ENCODE measurements around the gene HS6ST3. TPM values are rescaled to one million over a fixed set of nuclear protein-coding genes. Genes with fewer than 3 reads are reported as not detected.

The HS6ST3 gene
- total RNA-seq, 1 donor from 2014 or later: not detected

DNA sequence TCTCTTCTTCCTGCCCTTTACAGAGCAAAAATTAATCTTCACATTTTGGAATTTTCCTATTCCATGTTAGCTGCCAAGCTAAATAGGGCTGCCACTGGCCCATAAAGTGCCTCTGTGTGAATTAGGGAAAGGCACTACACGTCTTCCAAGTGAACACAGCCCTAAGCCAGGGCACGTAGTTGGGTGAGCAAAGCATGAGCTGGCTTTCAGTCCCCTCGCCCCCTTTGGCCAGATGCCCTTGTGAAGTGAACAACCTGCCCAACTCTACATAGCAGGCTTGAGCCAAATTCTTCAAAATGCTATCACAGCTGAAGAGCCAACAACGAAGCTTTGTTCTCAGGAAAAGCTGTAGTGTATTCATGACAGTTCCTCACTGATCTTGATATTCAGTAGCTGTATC lies 691.2 kb downstream of the HS6ST3 start:
- DNase-seq (ENCODE audit: low read depth): no peak

DNA sequence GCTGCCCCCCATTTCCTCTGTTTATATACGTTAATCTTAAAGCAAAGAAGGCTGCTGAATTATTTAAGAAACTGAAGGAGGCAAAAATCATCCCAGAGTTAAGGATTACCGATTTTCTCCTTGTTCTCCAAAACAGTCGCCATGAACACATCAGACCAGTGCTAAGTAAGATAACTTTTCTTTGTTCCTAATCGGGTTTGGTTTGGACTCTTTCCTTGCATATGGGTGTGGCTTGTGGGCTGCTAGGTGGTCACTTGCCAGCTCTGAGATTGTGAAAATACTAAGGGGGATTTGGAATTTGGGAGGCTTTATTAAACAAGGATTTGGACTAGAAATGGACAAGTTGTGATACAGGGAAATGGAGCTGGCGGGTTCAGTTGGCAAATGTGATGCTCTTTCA lies 692.3 kb downstream of the HS6ST3 start:
- DNase-seq (ENCODE audit: low read depth): no peak

DNA sequence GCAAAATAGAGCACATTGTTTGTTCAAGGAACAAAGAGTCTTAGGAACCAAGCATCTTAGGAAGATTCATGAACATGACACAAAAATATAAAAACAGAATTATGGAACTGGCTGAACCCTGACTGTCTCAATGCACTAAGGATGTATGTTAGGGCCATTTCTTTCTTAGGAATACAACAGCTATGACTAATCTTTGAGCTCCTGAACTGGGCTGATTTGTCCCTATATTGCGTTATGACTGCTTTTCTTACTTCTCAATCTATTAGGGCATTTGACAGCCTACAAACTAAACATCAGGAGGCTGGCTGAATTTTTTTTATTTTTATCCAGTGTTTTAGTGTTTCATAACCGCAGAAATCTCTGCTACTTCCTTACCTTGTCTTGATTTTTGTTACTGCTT lies 693.1 kb downstream of the HS6ST3 start:
- DNase-seq (ENCODE audit: low read depth): no peak

DNA sequence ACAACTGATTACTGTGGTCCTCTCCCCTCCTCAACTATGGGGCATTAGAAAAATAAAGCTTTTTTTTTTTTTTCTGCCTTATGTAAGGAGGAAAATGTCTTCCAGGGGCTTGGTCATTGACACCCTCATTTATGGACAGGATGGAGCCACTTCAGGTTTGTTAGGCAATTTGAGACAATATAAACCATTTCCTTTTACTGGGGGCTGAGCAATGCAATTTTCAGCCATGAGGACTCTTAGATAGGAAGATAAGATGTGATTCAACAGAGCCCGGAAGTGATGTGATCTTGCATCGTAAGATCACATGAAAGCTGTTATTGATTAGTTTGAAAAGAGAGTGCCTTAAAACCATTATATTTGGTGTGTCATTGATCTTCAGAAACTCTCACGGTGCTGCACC lies 693.6 kb downstream of the HS6ST3 start:
- DNase-seq (ENCODE audit: low read depth): no peak

DNA sequence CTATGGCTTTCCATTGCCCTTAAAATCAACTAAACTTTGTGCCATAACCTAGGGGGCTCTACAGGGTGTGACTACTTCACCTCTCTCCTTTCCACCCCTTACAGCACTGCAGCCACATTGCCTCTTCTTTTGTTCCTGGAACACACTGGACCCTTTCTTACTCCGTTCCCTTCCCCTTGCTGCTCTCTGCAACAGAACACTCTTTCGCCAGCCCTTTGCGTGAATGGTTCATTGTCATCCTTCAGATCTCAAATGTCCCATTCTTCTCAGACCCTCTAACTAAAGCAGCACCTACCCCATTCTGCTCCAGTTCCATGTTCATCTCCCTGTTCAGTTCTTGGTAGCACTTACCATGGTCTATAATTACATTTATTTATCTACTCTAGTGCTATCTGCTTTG lies 696.1 kb downstream of the HS6ST3 start:
- no peak for DNase-seq (ENCODE audit: low read depth)

DNA sequence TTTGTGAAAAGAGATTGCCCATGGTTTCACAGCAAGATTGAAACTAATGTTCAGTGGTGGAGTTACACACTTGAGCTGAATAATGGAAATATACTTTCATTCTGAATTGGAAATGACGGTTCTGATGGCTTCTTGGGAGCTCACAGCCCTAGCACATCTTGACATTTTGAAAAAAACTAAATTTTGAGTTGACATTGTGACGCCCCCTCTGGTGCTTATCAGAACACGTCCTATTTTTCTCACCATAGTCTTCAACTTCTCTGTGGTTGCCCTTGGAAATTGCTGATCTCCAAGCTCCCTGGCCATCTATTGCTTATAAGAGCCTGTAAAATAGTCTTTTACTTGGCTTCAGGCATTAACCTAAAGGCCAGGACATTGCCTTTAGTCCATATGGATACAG lies 702.3 kb downstream of the HS6ST3 start:
- no peak for DNase-seq (ENCODE audit: low read depth)

DNA sequence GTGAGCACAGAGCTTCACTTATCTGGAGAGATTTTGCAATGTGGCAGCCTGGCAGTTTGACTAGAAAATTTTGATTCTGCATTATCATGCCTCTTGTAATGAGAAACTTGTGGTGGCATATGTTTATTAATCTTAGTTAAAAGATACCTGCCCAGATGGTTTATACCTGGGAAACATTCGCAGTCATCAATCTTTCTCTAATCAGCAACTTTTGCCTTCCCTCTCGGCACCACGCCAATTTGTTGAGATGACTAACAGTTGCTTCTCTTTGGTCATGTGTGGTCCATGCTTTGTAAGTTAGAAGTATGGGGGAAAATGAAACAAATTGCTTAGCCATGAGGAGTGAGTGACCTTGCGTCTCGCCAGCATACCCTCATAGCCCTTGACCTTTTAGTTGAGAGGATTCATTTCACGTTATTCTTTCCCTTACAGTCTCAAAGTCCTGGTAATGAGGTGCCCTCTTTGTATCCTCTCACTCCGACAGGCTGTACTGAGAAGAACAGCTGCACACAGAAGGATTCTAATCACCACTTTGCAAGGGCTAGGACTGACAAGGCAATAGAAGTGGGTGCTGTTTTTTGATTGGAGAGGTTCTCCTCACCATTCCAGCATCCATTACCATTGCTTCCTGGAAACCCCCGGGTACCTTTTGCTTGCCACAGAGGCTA lies 703.0 kb downstream of the HS6ST3 start:
- peak; percentile 30 for DNase-seq (ENCODE audit: low read depth)

DNA sequence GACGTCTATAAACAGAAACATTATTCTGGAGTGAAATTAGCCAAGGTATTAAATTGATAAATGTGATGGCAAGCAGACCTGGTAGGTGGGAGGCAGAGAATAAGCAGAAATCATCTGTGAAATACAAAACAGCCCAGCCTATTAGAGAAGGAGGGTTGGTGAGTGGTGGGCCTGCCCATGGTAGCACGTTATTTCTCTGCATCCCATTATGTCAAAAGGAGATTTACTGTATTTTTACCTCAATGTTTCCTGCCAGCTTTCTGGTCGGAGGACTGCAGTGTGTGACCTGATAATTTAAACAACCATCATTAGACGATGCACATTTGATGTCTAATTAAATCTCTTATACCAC lies 703.5 kb downstream of the HS6ST3 start:
- no peak for DNase-seq (ENCODE audit: low read depth)

DNA sequence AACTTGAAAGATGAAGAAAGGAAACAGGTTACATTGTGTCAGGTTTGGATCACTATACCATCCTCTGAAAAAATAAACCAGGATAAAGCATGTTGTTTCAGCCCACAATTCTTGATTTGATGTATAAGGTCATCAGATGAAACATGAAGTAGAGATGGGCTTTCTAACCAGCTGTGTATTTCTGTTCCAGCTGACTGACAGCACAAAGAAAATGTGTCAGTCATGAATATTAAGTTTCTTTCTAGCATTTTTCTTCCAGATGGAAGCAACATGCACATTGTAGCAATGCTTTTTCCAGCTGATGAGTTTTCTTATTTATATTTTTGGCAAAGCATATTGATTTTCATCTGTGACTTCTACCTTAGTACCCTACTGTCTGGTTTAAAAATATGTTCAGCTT lies 704.8 kb downstream of the HS6ST3 start:
- DNase-seq (ENCODE audit: low read depth): no peak

DNA sequence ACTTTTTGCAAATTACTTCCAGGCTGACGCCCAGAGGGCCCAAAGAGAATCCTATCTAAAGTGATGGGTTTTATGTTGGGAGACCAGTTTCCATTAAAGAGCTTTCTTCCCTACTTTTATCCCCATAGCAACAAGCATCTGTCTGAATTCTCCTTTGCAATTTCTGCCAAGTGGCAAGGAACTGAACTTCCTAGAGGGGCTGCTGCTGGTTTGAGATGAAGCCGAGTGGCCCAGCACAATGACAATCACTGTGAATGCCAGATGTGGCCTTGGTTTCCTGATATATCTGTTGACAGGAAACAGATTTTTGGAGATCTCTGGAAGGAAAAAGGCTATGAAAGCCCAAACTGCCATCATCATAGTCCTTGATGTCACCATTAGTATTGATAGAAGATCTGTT lies 705.8 kb downstream of the HS6ST3 start:
- DNase-seq (ENCODE audit: low read depth): no peak

DNA sequence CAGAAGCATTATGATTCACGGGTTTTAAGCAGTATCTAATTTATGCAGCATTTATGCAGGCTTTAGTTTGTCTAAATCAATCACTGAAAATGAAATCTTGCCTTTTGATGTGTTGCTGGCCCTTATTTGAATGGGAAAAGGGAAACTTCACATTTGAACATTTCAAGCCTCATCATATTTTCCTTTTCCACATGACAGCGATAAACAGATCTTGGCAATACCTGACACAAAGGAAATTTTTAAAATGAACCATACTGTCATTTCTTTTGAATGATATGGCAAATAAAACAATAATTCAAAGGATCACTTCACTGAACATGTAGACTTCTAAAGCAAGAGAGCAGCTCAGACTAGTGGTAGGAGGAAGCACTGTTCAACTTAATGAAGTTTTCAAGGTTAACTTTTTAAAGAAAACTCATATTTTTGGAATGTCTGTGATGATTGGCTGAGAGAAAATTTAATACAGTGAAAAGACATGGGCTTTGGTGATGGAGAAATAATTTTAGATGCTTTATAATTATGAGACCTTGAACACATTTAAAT lies 706.3 kb downstream of the HS6ST3 start:
- DNase-seq (ENCODE audit: low read depth): no peak

DNA sequence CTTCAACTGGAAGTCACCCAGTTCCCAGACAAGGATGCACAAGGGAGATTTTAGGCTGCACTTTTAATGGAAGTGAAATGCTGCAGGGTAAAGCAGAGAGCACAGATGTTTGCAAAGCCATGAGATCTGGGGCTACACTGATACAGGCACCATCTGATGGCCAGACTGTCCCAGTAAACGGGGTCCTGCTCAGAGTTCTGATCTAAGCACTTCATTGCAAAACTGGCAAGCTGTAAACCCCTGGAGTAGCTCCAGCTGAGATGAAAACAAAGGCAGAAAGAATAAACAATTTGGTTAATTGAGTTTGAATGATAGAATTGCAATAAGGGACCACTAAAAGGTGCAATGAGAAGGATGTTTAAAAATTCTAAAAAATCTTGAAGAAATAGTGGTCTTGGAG lies 707.2 kb downstream of the HS6ST3 start:
- no peak for DNase-seq (ENCODE audit: low read depth)

DNA sequence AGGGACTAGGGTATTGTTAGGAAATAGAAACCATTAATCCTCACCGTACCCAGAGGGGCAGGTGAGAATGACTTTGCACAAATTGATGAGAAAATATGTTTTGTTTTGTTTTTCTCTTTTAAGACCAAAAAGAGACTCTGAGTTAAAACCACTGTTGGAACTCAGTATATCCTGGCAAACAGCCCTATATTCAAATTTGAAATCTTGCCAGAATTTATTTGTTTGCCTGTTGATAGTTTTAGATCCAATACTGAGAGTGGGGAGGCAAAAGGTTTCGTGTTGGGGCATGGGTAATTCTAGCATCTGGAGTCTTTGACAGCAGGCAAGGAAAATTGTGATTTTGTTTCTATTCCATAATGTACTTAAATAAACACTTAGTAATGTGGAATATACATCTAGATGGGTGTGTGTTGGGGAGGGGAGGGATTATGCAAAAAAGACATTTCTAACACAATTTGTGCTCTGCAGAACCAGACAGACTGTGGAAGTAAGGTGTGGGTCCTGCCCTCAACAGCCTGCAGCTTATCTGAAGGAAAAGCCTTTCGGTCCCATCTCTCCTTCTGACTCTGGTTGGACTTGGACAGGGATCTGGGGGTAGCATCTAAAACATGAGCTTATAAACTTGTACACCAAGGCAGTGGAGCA lies 713.7 kb downstream of the HS6ST3 start:
- no peak for DNase-seq (ENCODE audit: low read depth)

DNA sequence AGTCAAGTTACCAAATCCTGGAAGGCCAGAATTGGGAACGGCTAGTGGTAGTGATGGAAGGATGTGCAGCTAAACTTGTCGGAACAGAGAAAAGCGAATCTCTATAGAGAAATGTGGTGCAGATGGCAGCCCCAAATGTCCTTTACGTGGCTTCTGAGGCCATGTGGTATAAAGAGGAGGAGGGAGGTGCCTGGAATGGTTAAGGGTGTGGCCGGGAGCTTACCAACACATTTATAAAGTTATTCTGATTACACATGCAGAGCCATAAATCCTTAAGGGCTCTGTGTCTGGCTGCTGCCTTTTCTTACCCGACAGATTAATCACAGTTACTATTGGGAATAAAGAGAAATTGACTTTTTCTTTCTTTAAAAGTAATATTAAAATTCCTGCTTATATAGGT lies 714.3 kb downstream of the HS6ST3 start:
- no peak for DNase-seq (ENCODE audit: low read depth)

DNA sequence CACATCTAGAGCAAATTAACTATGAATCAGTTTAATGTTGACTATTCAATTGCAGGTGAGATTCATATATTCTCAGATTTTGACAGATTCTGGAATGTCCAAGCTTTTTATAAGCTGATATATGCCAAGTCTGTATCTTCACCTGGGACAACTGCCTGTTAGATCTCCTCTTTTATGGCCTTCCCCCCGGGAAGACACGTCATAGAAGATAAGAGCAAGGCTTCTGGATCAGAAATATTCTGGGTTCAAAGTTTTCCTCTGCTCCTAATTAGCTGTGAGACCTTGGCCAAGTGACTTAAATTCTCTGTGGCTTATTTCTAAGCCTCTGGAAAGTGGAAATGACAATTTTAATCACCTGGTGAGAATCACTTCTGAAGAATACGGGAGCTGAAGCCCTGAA lies 716.8 kb downstream of the HS6ST3 start:
- no peak for DNase-seq (ENCODE audit: low read depth)

DNA sequence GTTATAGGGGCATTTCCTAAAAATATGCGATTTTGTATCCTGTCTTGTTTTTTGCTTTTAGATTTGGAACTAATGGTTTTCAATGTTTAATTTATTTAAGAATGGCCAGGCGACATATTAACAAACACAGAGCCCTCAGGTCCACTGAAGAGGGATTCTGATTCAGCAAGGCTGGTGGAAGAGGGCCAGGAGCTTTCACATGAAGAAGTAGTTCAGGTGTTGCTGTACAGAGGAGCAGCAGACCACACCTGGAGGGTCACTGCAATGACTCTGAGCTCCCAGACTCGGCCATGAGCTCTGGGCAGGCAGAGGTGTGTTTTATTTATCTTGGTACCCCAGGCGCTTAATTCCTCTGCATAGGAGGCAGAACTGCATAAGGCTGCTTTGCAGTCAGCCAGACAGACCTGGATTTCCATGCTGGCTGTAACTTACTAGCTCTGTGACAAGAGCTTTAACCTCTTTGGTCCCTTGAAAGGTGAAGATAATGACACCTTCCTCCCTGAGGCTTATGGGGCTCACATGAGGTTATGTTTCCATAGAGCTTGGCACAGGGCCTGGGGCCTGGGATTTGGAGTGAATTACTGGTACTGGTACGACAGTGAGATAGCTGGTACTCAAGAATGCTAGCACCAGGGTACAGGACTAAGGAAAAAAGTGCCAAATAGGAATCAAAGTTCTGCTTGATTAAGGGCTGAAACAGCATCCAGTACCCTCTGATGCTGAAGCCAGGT lies 719.6 kb downstream of the HS6ST3 start:
- DNase-seq (ENCODE audit: low read depth): no peak

DNA sequence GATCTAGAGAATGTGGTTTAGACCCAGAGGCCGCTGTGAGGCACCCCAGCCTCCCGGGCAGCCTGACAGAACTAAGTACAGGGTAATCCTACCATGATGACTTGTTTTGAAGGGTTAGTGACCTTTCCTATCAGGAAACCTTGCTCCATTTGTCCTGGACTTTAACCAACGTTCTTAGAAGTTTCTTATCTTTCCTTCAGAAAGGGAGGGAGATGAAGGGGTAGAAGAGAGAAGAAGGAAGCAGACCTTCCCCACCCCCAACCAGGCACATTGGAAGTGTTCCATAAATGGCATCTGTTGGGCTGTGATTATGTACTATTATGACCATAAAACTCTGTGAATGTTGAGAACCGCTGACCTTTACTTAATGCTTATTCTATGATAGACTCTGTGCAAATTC lies 720.2 kb downstream of the HS6ST3 start:
- no peak for DNase-seq (ENCODE audit: low read depth)

DNA sequence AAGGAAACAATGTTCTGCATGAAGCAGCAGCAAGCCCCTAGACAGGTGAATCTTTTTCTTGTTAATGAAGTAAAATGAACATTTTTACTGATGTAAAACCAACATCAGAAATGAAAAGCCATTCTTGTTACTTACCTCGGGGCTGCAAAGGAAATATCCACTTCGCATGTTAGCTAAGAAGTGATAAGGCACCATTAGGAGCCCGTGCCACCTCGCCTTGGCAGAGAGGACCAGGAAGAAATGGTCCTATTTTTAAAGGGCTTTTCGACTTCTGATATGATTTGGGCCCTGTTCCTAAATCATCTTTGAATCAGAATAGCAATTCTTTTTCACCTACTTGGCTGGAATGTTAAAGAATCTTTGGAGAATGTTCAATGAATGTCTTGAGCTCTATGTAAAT lies 721.1 kb downstream of the HS6ST3 start:
- DNase-seq (ENCODE audit: low read depth): no peak

DNA sequence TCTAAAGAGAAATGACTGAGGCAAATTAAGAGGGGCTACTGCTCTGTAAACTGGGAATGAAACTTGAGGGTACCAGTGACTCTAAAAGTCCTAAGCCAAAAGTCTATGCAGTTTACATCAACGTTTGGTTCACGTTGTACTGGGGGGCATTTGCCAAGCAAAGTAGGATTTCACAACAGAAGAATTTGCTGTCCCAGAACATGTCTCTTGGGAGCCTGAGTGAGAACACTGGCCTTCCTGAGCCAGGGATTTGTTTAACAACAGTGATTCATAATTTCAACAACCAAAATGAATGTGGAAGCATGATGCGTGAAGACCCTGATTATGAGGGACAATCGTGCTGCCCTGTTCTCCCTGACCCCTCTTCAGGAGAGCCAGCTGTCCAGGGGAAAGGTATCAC lies 726.4 kb downstream of the HS6ST3 start:
- DNase-seq (ENCODE audit: low read depth): no peak

DNA sequence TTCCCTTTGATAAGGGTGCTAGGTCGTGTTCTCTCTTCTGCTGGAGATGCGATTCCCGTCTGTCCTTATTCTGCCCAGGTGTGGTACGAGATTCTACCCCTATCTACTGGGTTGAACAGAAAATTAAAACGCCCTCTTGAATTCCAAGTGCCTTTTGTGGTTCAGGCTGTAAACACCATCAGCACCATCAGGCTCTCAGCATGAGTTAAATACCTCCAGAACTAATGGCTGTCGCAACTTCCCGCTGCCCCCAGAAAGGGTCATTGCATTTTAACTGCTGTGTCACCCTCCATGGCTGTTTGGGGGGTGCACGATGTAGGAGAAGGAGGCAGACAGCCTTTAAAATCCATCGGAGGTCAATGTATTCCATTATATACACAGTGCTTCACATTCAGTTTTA lies 727.0 kb downstream of the HS6ST3 start:
- DNase-seq (ENCODE audit: low read depth): no peak

DNA sequence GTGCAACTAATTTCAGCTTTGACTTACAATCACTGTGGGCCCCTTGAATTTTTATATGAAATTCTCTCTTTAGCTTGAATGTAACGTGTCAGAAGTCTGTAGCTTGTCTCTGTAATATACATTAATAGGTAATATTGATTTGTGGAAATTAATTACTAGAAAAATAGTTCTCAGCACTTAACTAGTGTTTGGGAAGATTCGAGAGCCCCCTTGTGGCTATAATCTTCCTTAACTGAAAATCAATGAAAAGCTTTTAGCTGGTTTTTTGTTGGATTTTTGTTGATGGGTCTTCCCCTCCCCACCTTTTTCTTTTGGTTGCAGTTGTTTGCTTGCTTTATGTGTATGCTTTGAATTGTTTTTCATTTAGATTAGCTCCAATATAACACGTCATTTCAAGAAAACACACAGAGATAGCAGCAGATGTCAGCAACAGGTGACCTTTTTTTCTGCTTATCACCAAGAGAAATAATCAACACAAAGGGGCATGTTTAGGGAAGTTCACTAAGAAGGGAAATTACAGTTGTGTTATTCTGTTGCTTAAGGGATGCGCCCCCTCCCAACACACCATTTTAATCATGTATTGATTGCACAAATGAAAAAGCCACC lies 727.5 kb downstream of the HS6ST3 start:
- peak; percentile 37 for DNase-seq (ENCODE audit: low read depth)

DNA sequence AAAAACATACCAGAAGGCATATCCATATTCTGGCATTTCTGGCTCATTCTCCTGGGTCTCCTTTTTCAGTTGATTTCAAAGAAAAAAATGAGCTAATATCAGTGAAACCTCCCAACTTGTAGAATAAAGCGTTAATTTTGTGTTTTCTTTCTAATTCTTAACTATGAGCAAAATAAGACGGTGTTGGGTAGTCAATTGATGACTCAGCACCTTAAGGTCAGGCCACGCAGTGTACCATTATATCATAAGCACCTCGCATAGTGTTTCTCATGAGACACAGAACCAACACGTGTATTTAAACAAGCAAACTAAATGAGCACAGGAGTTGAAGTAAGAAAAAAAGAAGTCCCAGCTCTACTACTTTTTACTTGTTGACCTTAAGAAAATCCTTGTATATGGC lies 729.5 kb downstream of the HS6ST3 start:
- no peak for DNase-seq (ENCODE audit: low read depth)
